Inflammatory macrophage (primary cell): ENCODE measurements around the gene TGM5.
"Not testable (repeated sequence)": the region's sequence is repeated elsewhere in the genome, so short reads cannot be mapped to it uniquely, and the experiment has no call there.

Source experiments
- DNase-seq, 2 donors: peaks; one replicate each; pipeline ENCODE4 v3.0.0-alpha.2; 2020 to 2022

The TGM5 gene

DNA sequence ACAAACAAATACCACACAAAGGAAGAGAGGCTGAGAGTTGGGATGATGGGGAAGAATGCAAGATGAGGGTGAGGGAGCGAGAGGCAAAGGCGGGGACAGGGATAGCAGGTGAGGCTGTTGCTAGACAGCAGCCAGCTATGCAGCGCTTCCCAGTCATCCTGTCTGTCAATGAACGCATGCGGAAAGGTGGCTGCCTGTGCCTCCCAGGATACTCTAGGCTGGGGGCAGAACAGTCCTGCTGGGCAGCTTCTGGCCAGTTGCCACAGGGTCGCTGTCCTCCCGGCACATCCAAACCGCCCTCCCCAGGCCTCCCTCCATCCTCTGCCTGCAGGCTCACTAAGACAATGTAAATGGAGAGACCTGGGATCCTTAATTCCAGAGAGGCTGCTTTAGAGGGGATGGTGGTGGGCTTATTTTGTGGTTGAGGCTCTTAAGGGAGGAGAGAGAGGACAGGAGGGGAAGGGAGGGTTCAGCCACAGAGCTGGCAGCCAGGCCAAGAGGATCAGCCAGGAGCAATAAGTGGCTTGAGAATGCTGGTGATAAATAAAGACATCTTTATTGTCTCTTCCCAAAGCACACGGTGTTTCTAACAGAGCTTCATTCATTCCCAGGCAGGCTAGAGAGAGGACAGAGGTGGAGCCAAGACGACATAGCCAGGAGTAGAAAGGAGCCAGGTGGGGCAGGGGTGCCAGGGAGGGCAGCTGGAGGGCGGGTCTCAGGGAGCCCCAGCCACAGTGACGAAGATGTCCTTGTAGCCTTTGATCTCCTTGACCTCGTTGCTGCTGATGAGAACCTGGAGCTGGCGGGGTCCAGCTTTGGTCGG, 9.2 kb upstream of the TGM5 start:
- no peak for DNase-seq

DNA sequence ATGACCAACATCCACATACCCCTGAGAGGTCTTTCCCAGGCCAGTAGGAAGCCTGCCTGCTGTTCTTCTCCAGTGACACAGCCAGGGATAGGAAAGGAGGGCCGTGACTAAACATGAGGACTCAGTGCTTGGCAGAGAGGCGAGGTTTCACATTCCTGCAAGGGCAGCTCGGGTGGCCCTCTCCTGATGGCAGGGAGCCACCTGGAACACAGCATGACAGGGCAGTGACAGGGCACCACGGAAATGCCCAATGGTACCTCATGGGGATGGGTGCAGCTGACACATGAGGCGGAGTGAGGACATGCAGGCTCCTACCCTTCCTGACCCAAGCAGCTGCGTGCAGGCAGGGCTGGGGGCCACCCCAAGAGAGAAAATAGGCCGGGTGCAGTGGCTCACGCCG, 7.4 kb upstream of the TGM5 start:
- DNase-seq, result no peak

DNA sequence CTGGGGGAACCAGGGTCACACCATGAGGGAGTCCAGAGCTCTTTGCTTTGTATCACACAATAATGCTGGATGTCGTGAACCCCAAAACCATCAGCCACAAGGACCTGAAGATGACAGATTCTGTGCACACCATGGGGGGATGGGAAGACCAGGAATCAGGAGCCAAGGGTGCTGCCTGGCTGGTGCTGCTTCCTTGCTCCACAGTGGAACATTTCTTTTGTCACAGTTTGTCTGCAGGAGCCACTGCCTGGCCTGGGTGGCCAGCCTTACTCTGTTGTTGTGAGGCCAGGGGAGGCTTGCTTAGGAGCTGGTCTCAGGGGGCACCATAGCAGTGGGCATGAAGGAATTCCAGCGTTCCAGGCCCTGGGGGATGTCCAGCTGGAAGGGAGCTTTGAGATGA, 6.5 kb upstream of the TGM5 start:
- DNase-seq, result no peak

DNA sequence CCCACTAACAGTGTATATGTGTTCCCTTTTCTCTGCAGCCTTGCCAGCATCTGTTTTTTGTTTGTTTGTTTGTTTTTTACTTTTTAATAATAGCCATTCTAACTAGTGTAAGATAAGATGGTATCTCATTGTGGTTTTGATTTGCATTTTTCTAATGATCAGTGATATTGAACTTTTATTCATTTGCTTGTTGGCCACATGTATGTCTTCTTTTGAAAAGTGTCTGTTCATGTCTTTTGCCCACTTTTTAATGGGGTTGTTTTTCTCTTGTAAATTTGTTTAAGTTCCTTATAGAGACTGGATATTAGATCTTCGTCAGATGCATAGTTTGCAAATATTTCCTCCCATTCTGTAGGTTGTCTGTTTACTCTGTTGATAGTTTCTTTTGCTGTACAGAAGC, 5.2 kb upstream of the TGM5 start:
- not testable (repeated sequence) for DNase-seq

DNA sequence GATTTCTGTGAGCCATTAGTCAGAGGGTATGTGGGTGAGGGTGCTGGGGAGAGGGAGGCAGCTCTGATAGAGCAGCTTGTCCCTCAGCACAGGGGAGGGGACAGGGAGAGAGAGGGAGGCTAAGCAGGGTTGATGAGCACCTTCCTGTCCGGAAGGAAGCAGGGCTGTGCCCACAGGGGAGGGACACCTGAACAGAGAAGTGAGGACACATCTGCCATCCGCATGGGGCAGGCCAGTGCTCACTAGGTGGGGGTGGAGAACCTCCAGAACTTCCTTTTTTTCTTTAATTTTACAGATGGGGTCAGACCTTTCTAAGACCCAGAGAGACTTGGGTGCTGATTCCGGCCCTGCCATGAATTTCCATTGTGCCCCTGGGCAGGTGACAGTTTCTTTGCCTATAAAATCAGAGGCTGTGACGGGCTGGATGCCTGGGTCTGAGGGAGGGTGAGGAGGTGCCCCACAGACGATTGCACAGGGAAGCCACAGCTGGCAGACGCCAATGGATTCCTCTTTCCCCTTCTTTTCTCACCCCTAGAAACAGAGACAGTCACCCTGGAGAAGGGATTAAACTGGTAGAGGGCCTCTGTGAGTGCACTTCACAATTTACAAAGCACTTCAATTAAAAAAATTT, 4.1 kb upstream of the TGM5 start:
- no peak for DNase-seq

DNA sequence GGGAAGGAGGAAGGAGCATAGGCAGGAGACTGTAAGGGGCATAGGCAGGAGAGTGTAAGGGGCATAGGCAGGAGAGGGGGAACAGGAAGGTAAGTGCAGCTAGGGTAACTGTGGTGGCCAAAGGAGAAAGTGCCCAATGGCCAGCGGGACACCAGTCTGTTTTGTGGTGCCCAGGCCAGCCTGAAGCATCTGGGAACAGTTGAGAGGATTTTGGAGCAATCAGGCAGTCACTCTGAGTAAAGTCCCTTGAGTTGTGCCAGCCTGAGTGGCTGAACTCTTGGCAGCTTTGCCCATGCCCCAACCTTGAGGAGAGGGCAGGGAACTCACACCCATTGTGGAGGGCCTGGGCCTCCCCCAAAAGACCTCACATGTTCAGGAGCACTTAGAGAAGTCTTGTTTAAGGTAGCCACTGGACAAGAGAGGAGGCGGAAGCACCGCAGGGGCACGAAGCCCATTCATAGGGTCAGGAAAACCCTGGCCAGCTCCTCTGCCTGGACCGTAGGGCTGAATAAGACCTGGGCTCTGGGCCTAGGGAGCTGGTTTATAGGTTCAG, 3.5 kb upstream of the TGM5 start:
- no peak for DNase-seq

DNA sequence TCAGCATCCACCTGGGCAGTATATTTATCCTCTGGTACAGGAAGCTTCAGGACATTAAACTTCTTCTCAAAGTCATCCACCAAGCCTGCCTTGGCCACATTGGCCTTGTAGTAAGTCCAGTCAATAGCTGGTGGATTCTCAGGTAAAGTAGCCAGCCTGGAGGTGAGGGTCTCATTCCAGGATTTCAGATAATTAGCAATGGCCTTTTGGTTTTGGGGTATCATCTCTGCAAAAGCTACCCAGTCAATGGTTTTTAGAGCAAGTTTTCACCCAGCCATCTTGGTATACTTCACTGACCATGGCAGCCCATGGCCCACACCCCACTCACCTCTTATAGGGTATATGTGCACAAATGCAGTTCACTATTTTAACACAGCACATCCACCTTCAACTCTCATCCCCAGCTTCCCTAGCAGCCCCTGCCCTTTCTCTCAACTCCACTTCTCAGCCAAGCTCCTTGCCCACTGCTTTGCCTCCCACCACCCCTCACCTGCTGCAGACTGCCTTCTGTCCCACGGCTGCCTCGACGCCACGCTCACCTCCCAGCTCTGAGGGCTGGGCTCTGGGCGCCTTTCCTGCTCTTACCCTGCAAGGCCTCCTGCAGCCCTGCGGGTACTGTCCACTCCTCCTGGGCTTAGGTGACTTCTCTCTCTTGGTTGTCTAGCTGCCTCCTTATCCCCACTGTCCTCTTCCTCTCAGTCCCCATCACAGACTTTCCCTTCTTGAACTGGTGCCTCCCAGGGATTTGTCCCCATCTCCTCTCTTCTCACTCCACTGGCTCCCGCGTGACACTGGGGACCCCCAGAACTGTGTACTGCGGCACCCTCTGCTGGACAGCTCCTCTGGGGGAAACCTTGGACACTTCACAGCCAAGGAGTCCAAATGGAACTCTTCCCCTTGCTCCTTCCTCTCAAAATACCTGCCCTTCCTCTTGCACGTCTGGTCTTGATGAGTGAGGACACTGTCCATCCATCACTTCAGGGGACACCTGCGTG, 1.7 kb upstream of the TGM5 start:
- DNase-seq, result no peak

DNA sequence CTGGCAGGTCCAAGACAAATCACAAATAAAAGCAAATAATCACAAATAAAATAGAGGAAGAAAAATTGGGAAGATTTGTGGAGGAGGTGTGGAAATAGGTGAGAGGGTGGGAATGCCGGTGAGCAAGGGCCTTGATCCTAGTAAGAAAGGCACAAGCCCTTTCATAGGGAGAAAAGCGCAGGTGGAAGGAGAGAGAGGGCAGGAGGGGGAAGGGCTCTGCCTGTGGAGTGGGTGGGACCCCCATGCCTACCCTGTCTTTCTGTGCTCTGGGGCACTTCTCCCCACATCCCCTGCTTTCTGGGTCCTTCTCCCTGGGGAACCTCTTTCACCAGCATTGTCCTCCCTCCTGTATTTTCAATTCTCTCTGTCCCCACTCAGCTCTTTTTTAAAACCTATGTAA, 711 bp upstream of the TGM5 start:
- DNase-seq, result no peak

DNA sequence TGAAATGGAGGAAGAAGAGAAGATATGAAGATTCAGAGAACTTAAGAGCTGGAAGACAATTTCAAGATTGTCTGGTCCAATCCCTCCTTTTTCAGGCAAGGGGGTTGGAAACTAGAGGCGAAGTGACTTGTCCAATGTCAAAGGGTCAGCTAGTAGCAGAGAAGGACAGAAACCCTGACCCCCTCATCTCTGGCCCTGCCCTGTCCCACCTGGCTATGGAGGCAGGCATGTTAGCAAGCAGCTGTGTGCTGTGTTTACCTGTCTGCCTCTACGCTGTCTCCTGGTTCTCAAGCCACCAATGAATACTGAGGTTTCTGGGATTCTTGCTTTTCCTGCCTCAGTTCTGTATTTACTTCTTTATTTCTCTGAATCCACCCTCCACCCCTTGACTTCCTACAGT, 342 bp downstream of the TGM5 start:
- DNase-seq, result no peak

DNA sequence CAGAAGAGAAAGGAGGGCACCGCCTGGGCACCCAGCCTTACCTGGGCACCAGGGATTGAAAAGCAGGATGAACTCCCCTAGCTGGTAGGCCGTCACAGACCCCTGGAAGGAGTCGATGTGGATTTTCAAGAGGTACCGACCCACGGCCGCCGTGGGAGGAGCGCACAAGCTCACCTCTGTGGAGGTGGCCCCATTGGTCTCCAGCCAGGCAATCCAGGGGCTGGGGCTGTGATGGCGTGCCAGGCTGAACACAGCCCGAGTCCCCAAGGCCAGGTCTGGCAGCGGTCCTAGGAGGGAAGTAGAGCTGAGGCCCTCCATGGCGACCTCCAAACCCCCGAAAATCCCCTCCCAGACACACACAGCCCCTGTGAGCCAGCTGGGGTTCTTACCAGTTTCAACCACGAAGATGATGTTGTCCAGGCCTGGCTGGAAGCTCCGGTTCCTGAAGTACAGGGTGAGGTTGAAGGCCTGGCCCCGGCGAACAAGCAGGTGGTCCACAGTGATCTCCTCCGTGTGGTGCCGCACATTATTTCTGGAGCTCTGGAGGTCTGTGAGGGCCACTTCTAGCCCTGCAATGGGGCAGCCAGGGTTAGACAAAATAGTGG, 6.6 kb downstream of the TGM5 start:
- no peak for DNase-seq

DNA sequence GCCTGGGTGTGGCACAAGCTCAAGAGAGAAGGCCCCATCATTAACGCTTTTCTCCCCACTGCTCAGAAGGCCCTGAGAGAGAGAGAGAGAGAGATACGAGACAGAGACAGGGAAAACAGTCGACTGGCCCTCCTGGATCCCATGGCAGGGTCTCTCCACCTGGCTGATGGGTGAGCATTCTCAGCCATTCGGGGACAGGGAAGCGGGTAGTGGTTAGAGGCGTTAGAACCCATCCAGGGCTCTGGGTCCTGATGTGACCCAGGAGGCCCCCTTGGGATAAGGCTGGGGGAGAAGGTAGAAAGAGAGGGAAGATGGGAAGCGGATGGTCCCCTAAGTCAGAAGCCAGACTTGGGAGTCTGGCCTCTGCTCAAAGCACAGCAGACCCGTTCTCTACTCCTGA, 7.9 kb downstream of the TGM5 start:
- DNase-seq, result no peak

DNA sequence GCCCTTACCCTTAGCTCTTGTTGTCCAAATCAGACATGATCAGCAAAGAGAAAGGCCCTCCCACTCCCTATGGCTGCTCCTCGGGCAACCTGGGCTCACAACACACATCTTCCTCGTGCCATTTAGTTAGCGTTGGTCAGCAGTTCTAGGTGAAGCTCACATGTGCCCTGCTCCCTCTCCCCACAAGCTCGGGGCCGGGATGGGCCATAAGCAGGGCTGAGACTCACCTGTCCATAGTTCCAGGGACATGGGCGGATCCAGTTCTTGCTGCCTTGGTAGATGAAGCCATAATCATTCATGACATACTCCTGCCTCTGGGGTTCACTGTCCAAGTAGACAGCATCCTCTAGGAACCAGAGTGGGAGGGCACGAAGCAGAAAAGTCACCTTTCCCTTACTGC, 10.4 kb downstream of the TGM5 start:
- DNase-seq, result no peak

DNA sequence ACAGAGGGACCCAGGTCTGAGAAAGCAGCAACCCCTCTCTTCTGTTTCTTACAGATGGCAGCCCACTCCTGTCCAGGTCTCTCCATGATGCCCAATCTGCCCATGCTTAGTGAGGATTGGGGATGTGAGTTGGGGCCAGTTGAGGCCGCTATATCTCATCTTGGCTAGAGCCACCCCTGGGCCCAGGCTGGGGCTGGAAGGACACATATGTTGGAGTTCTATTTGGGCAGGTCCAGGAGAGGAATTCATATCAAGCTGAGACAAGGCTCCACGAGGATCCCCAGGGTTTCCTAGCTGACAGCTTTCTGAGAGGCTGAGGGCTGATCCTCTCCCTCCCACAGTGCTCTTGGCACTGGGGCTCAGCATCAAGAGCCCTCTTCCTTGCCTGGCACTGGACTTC, 11.4 kb downstream of the TGM5 start:
- DNase-seq, result no peak

DNA sequence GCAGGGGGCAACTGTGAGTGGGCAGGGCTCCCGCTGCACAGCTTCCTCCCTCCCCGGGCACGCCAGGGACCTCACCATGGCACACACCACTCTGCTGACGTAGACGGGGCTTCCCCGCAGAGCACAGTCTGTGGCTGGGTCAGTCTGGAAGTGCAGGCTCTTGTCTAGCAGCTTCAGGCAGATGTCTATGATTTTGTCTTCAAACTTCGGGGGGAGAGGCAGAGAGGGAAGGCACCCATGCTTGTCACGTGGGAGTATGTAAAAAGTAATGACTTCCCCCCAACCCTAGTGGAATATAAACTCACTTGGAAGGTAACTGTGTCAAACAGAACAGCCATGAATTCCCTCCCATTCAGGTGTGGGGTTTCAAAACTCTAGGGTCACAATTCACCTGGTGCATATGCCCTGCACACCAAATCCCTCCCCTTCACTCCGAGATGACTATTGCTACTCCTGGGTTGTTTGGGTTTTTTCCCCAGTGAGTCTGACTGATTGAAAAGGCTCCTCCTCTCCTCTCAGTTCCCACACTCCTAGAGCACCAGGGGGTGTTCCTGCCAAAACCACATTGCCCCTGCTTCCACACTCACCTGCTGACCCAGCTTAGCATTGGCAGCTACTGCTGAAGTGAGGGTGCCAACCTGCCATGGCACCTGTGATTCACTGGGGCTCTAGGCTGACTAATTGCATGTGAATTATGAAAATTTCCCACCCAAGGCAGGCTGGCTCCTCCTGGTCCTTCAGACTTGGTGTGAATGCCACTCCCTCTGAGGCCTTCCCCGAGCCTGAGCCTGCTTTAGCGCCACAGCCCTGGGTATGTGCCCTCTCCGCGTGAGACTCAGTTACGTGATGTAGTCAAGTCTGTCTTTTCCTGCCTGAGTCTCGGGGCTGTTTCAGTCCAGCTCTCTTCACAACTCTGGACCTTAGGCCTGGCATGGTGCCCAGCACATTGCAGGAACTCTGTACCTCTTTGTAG, 13.0 kb downstream of the TGM5 start:
- no peak for DNase-seq

DNA sequence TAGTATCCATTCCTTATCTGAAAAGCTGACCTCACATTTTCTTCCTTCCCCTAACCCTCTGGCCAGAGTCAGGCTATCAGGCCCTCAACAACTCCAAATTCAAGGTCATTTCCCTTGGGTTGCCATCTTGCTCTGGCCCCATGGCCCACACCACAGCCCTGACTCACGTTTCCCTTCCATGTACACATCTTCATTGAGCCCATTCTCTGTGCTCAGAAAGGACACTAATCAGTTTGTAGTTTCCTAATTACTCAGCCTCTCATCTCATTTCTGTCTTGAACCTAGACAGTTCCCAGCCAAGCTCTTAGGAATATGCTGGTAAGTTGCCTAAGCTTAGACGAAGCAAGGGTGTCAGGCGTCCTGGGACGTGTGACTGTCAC, 14.9 kb downstream of the TGM5 start:
- DNase-seq, result no peak

DNA sequence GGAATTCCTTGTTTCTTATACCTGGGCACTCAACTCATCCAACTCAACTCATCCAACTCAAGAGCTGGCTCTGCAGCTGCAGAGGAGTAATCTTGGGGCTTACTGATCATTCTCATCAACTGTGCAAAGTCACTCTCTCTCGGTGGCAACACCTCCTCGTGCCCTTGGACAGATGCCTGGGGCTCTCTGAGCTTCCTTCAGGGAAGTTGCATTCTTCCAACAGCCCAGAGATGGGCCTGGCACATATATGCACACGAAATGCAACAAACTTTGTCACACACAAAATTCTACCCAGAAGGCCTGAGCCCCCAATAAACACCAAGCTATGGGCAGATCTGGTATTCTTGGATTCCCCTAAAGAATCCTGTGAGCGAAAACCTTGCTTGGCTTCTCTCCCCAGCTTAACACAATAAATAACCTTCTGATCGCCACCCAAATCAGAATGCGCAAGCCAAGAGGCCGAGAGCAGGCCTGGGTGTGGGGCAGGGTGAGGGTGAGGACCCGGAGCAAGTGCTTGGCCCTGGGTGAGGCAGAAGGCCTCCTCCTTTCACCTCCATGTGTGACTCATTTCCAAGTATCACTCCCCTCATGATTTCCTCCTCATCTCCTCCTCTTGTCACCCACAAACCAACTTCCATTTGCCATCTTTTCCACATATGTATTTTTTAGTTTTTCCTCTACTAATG, 15.4 kb downstream of the TGM5 start:
- DNase-seq, result no peak

DNA sequence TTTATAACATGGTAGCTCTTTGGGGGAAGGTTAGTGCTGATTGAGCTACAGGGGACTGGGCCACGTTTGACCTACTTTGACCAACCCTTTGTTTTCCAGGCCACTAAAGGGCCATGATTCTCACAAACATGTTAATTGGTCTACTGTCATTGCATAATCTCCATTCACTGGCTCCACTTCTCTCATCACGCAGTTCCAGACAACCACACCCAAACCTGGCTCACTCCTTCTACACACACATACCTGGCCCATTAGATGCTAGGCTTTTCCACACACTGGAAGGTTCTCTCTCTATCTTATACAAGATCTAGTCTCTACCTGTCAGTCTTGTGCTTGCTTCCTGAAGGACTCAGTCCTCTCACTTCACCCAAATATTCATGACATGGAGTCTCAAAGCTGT, 15.9 kb downstream of the TGM5 start:
- DNase-seq, result no peak

DNA sequence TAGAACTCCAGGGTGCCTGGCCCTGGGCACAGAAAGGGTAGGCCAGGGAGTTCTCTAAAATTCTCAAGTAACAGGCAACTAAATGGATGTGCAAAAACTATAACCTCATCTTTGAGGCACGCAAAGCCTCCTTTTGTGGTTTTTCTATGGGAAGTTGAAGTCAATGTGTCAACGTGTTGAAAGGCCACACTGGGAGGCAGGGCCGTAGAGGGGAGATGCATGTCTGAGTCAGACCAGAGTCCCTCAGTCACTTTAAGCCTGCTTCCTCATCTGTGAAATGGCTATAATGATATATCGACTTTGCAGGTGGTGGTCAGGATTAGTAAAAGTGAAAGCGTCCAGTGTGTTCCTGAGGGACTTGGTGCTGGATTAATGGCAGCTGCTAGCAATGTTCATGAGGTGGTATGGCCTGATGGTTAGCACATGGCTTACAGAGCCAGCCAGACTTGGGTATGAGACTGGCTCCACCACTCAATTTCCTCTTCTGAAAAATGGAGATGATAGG, 17.0 kb downstream of the TGM5 start:
- DNase-seq, result peak; percentile 78 to 87

DNA sequence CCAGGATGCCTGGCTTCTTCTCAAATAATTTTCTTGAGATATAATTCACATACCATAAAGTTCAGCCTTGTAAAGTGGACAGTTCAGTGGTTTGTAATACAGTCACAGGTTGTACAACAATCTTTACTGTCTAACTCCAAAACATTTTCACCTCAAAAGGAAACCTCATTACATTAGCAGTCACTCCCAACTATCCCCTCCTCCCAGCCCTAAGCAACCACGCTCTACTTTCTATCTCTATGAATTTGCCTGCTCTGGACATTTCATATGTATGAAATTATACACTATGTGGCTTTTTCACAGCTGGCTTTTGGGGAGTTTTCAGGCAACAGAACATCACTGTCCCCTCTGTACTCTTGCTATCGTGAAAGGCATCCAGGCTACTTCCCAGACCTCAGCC, 17.5 kb downstream of the TGM5 start:
- DNase-seq, result no peak

DNA sequence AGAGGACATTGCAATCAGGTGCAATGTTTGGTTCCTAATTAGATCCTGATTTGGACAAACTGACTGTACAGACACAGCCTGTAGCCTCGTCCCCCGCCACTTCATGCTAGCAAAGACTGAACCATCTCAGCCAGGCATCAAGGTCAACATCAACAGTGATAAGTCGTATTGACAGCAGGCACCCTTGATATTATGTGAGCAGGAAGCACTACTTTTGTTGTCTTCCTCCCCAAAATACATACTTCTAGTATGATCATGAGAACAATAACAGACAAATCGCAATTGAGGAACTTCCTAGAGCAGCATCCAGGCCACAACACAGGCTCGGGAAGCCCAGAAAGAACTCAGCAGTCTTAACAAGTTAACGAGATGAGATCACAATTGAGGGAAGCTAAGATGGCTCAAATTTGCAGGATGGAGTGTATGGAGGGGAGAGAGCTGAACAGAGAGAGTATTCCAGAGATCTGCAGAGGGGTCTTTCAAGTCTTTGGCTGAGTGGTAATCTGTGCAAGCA, 20.4 kb downstream of the TGM5 start:
- peak in 1 of 2 donors; percentile 36 for DNase-seq
